HEK293T (cell line): ENCODE measurements around the gene FAM135A.

ENCODE experiments used
- HDGF ChIP-seq: fragments of 450-650 bp; IDR thresholded peaks from 2 replicates; pipeline ENCODE4 v1.6.1; 2017; ENCODE audit warnings: antibody characterized with exemption, borderline replicate concordance
- TARDBP ChIP-seq: fragments of 450-650 bp; IDR thresholded peaks from 2 replicates; pipeline ENCODE4 v1.6.1; 2016

DNA sequence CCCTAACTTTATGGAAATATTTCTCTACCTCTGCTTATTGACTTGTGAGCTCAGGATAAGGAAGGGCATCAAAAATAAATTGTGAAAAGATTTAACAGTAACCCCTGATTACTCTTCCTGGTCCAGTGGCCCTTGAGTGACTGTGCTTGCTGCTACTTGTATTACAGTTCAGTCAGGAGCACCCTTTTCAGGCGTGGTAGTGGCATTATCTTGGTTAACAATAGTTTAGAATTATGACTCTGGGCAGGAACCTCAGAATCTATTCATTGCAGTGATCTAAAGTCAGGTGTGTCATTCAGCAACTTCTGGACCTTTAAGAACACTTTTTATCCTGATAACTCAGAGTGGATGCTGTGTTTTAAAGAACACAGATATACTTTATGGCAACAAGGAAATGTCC is 43.4 kb downstream of the FAM135A start:
- TF ChIP-seq TARDBP (no peak), HDGF (no peak)
